Pancreas (tissue), 10 donors: ENCODE results near the gene STXBP4. TPM values are rescaled to one million over a fixed set of nuclear protein-coding genes. Genes with fewer than 3 reads are reported as not detected.
"Not testable (repeated sequence)": the region's sequence is repeated elsewhere in the genome, so short reads cannot be mapped to it uniquely, and the experiment has no call there.

Source experiments
- ATAC-seq, 4 donors: fragments of 200-7000 bp; cut with Tn5 transposase; one replicate each; pipeline versions ENCODE4 v1.8.0 to v1.9.1; 2020; ENCODE audit warnings: mild to moderate bottlenecking in 4 of 4, moderate library complexity in 4 of 4
- DNase-seq, 6 donors: peaks; one replicate each; pipeline ENCODE4 v3.0.0-alpha.2; 2020
- FAIRE-seq: peaks from 2 replicates; lab custom pipeline; 2012; peaks lifted over from hg19 to GRCh38; lab: Jason Lieb, UNC
- H3K27ac ChIP-seq, 4 donors: fragments of 200-600 bp; sonication (generic); 1 replicate in 3 of 4; 2 replicates in 1 of 4; pipeline versions ENCODE4 v1.5.0 to v1.8.0; 2020
- H3K27me3 ChIP-seq, 4 donors: fragments of 200-600 bp; one replicate each; pipeline ENCODE4 v1.8.0; 2021
- H3K36me3 ChIP-seq, 3 donors: fragments of 200-600 bp; sonication (generic) in 1 of 3; one replicate each; pipeline versions ENCODE4 v1.5.0 to v1.8.0; 2020 to 2021
- H3K4me1 ChIP-seq, 3 donors: fragments of 200-600 bp; one replicate each; pipeline ENCODE4 v1.8.0; 2021
- H3K4me3 ChIP-seq, 4 donors: fragments of 200-600 bp; sonication (generic) in 2 of 4; one replicate each; pipeline versions ENCODE4 v1.5.0 to v1.8.0; 2020 to 2021
- H3K9me3 ChIP-seq, 4 donors: fragments of 200-600 bp; one replicate each; pipeline ENCODE4 v1.8.0; 2021
- WGBS, 2 donors: extraction: QIAGEN DNeasy Blood & Tissue Kit; methylation state at CpG; one replicate each; pipeline ENCODE4 v1.1.7; 2013; 5-methylcytosine and 5-hydroxymethylcytosine counted together
- intact Hi-C, 3 donors: fragments of 100-400 bp; cut with DNase I; formaldehyde crosslinking; loops; one replicate each; pipeline versions ENCODE4 v1.11.1 to v1.14.2; 2022
- polyA plus RNA-seq, 2 donors: library from polyadenylated mRNA; stranded (reverse); fragments of 200-250 nt; gene quantifications; one replicate each; pipeline ENCODE4 v1.2.3, GENCODE V29; 2013
- total RNA-seq, 6 donors: library from RNA; stranded (reverse); fragmentation: NEBNext Ultra II Directional in 4 of 6; extraction: Animal tissue kit (Norgen Biotek cat#: 25700) in 4 of 6; gene quantifications; one replicate each; pipeline versions ENCODE4 v1.2.1 to v1.2.4, GENCODE V29; 2021 to 2023
- TF ChIP-seq, protein P1 (sequence below), 4 donors: fragments of 200-600 bp; sonication (generic) in 3 of 4; IDR thresholded peaks; one replicate each; pipeline versions ENCODE4 v1.5.0 to v1.8.0; 2021; ENCODE audit warnings: antibody characterized with exemption in 4 of 4
- donor health status: healthy with polysubstance abuse.
- donor health status: DM: no; HTN: no; CAD: no; lungs with moderate emphysema.
- donor health status: DM: no; HTN: no; CAD: no.
- donor health status: control.
- donor health status: control.
- donor health status: Bipolar disorder and iron deficiency.
- donor health status: DM: yes; HTN: yes; CAD: no.
- donor health status: DM: no; HTN: no; CAD: no.
- donor health status: DM: no; HTN: no; CAD: no.
- donor health status: DM: yes; HTN: yes; CAD: no.

Gene STXBP4
- total and polyA plus RNA-seq, 8 donors, result 0.72 to 12.6 (median 5.4) TPM

DNA sequence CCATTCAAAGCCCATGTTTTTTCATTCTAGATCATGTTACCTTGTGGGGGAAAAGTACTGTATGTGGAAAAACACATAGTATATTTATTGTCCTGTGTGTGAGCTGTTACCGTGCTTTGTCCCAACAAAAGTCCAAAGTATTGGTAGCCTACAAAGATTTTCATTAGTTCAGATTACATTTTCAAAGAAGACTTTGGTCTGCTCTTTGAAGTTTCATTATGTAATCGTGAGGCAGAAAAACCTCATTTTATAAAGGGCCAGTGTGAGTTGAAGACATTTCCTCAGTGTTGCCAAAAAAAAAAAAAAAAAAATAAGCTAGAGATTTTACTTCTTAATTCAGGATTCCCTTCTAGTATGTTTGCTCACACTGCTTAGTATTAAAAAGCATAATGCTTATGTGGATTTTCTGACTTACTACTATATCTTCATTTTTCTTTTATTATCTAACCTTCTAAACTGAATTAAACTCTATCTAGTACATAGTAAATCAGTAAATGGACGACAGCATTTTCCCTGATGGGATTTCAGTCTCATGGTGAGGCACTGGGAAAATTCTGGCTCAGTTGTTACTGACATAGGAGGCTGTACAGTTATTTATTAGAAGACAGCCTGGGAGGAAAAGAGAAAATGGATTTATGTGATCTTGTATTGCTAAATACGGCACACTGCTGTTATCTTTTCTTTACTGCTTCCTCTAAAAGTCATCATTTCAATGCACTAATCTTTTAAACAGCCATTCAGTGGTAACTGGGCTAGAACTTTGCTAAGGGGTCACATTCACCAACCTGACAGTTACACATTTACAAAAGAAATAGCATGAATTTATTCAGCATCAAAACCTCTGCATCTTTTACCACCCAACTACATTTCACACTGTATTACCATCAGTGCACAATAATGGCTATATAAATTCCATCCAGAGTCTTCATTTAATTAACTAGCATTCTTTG lies 100.6 kb downstream of the STXBP4 start:
- TF ChIP-seq, protein P1, sequence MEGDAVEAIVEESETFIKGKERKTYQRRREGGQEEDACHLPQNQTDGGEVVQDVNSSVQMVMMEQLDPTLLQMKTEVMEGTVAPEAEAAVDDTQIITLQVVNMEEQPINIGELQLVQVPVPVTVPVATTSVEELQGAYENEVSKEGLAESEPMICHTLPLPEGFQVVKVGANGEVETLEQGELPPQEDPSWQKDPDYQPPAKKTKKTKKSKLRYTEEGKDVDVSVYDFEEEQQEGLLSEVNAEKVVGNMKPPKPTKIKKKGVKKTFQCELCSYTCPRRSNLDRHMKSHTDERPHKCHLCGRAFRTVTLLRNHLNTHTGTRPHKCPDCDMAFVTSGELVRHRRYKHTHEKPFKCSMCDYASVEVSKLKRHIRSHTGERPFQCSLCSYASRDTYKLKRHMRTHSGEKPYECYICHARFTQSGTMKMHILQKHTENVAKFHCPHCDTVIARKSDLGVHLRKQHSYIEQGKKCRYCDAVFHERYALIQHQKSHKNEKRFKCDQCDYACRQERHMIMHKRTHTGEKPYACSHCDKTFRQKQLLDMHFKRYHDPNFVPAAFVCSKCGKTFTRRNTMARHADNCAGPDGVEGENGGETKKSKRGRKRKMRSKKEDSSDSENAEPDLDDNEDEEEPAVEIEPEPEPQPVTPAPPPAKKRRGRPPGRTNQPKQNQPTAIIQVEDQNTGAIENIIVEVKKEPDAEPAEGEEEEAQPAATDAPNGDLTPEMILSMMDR (IDR thresholded peaks at IDR 0.05), result no peak
- intact Hi-C loops, result no loop called here
- Histone ChIP-seq H3K36me3 (no peaks in the 10 kb centered on the region), H3K27ac (no peak overlapping the region), H3K27me3 (no peaks in the 10 kb centered on the region), H3K4me3 (no peak overlapping the region), H3K4me1 (no peaks in the 10 kb centered on the region), H3K9me3 (no peaks in the 10 kb centered on the region)
- ATAC-seq, result no peak
- no peak for FAIRE-seq
- 72 to 73% methylated on average over 4 of the region's 4 CpGs for WGBS, 2 donors
- DNase-seq, result no peak

DNA sequence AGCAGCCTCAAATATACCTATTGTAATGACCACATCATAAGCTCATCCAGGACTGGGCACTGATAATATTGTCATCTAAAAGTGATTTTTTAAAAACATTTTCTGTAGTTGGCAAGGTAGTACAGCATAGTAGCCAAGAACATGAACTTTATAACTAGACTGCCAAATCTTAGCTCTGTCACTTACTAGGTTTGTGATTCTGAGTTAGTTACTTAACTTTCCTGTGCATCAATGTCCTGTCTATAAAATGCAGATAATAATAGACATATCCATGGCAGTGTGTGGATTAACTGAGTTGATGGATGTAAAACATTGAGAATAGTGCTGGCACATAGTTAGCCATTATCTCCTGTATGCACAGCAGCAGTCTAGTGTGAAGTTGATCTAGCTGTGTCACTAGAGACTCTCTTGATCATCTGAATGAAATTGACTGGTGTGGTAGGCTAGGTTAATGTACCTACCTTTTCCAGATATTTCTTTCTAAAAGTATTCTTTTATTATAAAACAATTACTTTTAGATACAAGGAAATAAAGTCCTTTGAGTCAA lies 101.5 kb downstream of the STXBP4 start:
- TF ChIP-seq, protein P1 (IDR thresholded peaks at IDR 0.05), result no peak
- H3K4me3 ChIP-seq, result no peak overlapping the region
- DNase-seq (no peak), FAIRE-seq (no peak), ATAC-seq (no peak)
- no peaks in the 10 kb centered on the region for H3K9me3 ChIP-seq
- no peaks in the 10 kb centered on the region for H3K4me1 ChIP-seq
- H3K27me3 ChIP-seq, result no peaks in the 10 kb centered on the region
- intact Hi-C loops, result no loop called here
- no peak overlapping the region for H3K27ac ChIP-seq
- H3K36me3 ChIP-seq, result no peaks in the 10 kb centered on the region

DNA sequence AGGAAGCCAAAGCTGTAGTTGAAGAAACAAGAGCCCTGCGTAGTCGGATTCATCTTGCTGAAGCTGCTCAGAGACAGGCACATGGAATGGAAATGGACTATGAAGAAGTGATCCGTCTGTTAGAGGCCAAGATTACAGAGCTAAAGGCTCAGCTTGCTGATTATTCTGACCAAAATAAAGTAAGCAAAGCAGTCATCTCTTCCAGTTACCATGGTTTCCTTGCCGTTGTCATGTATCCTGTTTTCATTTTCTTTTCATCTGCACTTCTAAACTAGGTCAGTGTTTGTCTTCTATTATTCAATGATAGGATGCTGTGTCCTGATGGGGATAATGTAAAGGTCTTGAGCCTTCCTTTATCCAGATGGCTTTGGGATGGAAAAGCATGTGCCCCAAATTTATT lies 104.3 kb downstream of the STXBP4 start:
- H3K4me3 ChIP-seq, result no peak overlapping the region
- no peaks in the 10 kb centered on the region for H3K27me3 ChIP-seq
- no peaks in the 10 kb centered on the region for H3K4me1 ChIP-seq
- no peak for FAIRE-seq
- TF ChIP-seq, protein P1 (IDR thresholded peaks at IDR 0.05), result no peak
- intact Hi-C loops, result no loop called here
- no peak overlapping the region for H3K27ac ChIP-seq
- DNase-seq, result no peak
- no peaks in the 10 kb centered on the region for H3K36me3 ChIP-seq
- no peaks in the 10 kb centered on the region for H3K9me3 ChIP-seq
- 82 to 84% methylated on average over 4 of the region's 4 CpGs for WGBS, 2 donors
- ATAC-seq, result no peak

DNA sequence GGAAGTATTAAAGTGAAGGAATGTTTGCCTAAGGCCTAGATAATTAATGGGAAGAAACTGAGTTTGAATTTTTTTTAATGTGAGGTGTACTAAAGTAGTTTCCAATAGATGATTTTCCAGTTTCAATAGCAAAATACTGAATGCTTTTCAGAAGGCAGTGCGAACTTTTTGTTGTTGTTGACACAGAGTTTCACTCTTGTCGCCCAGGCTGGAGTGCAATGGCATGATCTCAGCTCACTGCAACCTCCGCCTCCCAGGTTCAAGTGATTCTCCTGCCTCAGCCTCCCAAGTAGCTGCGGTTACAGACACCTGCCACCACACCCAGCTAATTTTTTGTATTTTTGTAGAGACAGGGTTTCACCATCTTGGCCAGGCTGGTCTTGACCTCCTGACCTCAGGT lies 104.9 kb downstream of the STXBP4 start:
- intact Hi-C loops, H3K27ac ChIP-seq, H3K4me1 ChIP-seq, H3K36me3 ChIP-seq, DNase-seq, FAIRE-seq, H3K27me3 ChIP-seq, ATAC-seq, H3K9me3 ChIP-seq, H3K4me3 ChIP-seq: not testable (repeated sequence)
- WGBS, 2 donors, result 93 to 97% methylated on average over 4 of the region's 4 CpGs

DNA sequence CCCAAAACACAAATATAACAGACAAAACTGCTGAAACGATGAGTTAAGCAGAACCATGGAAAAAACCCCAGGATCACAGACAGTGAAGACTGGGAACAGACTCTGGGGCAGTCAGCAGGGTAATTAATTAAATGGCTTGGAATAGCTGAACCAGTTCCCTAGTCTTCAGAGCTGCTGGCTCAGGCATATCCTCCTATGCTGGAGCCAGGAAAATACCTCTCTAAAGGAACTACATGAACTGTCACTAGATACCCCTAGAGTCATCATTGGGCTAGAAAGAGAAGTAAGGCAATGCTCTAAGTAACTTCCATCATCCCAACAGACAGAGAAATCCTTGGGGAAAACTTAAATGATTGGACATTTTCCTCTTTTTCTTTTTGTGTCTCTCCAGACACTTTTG lies 113.0 kb downstream of the STXBP4 start:
- ATAC-seq, result no peak
- Histone ChIP-seq H3K9me3 (no peaks in the 10 kb centered on the region), H3K27ac (no peak overlapping the region), H3K4me1 (no peaks in the 10 kb centered on the region), H3K4me3 (no peak overlapping the region), H3K36me3 (no peaks in the 10 kb centered on the region), H3K27me3 (no peaks in the 10 kb centered on the region)
- intact Hi-C loops, result no loop called here
- FAIRE-seq, result no peak
- TF ChIP-seq, protein P1 (IDR thresholded peaks at IDR 0.05), result no peak
- DNase-seq, result no peak
- 88 to 91% methylated on average over 1 of the region's 1 CpG for WGBS, 2 donors
